MM.1S (cell line): ENCODE results near the gene ITPRIPL1.

ENCODE experiments used
- DNase-seq: peaks from one replicate; pipeline ENCODE4 v3.0.0-alpha.2; 2015
- H2AFZ ChIP-seq: fragments of 300-600 bp; sonication (generic); 2 replicates; pipeline ENCODE4 v1.6.0; 2016; ENCODE audit warnings: antibody characterized with exemption, low read length
- H3F3A ChIP-seq: fragments of 300-600 bp; sonication (generic); 2 replicates; pipeline ENCODE4 v1.6.1; 2016; ENCODE audit warnings: mild to moderate bottlenecking, antibody characterized with exemption, low read length, moderate library complexity, mixed read lengths; ENCODE audit not compliant: insufficient read depth
- H3K27ac ChIP-seq: fragments of 300-600 bp; sonication (generic); 2 replicates; pipeline ENCODE4 v1.5.1; 2016; ENCODE audit warnings: mild to moderate bottlenecking, low read length
- H3K27me3 ChIP-seq: fragments of 300-600 bp; sonication (generic); replicated peaks from 2 replicates; pipeline ENCODE4 v1.6.0; 2016; ENCODE audit warnings: low read length; ENCODE audit not compliant: insufficient read depth
- H3K36me3 ChIP-seq: fragments of 300-600 bp; sonication (generic); replicated peaks from 2 replicates; pipeline ENCODE4 v1.6.1; 2016; ENCODE audit warnings: mild to moderate bottlenecking, low read length, mixed read lengths; ENCODE audit not compliant: insufficient read depth
- H3K4me1 ChIP-seq: fragments of 300-600 bp; sonication (generic); 2 replicates; pipeline ENCODE4 v1.6.1; 2016; ENCODE audit warnings: low read length, mixed read lengths
- H3K4me2 ChIP-seq: fragments of 300-600 bp; sonication (generic); 2 replicates; pipeline ENCODE4 v1.6.0; 2016; ENCODE audit warnings: low read depth, low read length
- H3K4me3 ChIP-seq: fragments of 300-600 bp; sonication (generic); 2 replicates; pipeline ENCODE4 v1.5.1; 2016; ENCODE audit warnings: low read length, mixed read lengths
- H3K79me2 ChIP-seq: fragments of 300-600 bp; sonication (generic); 2 replicates; pipeline ENCODE4 v1.6.1; 2016; ENCODE audit warnings: mixed run types, low read length, mixed read lengths
- H3K9ac ChIP-seq: fragments of 300-600 bp; sonication (generic); 2 replicates; pipeline ENCODE4 v1.6.1; 2016; ENCODE audit warnings: low read length, mixed read lengths
- H3K9me2 ChIP-seq: fragments of 300-600 bp; sonication (generic); replicated peaks from 2 replicates; pipeline ENCODE4 v1.6.1; 2016; ENCODE audit warnings: mild to moderate bottlenecking, low read length, mixed read lengths; ENCODE audit not compliant: insufficient read depth
- H3K9me3 ChIP-seq: fragments of 300-600 bp; sonication (generic); replicated peaks from 2 replicates; pipeline ENCODE4 v1.6.1; 2016; ENCODE audit warnings: mild to moderate bottlenecking, low read length, mixed read lengths; ENCODE audit not compliant: insufficient read depth
- H4K20me1 ChIP-seq: fragments of 300-600 bp; sonication (generic); 2 replicates; pipeline ENCODE4 v1.6.1; 2016; ENCODE audit warnings: mild to moderate bottlenecking, low read length, moderate library complexity, mixed read lengths; ENCODE audit not compliant: insufficient read depth
- CTCF ChIP-seq: fragments of 300-600 bp; sonication (generic); IDR thresholded peaks from 2 replicates; pipeline ENCODE4 v1.5.1; 2016; ENCODE audit warnings: antibody characterized with exemption, low read length, mixed read lengths
- EZH2 ChIP-seq: fragments of 300-600 bp; sonication (generic); optimal IDR thresholded peaks from 2 replicates; pipeline ENCODE3; 2017; ENCODE audit warnings: low read depth, mild to moderate bottlenecking, antibody characterized with exemption, low read length, mixed read lengths
- EZH2phosphoT487 ChIP-seq: fragments of 300-600 bp; sonication (generic); IDR thresholded peaks from 2 replicates; pipeline ENCODE4 v1.6.1; 2018; ENCODE audit warnings: antibody characterized with exemption, low read length

The ITPRIPL1 gene

GRCh38 chr2:96333708-96334107 is 8.6 kb downstream of the ITPRIPL1 start:
- no peak overlapping the region for H3K4me3 ChIP-seq
- H3F3A ChIP-seq, result peaks cover 4% of the 10 kb centered on the region; the same call in 1 of the 2 replicates
- no peak for TF ChIP-seq CTCF
- no peak for TF ChIP-seq EZH2
- no peak for TF ChIP-seq EZH2phosphoT487
- H3K27ac ChIP-seq, result no peak overlapping the region
- no peak for DNase-seq
- no peaks in the 10 kb centered on the region for H3K9me3 ChIP-seq
- H3K4me2 ChIP-seq, result no peak overlapping the region
- H3K36me3 ChIP-seq, result peaks cover under 1% of the 10 kb centered on the region; the same call in 1 of the 2 replicates
- H3K27me3 ChIP-seq, result no peaks in the 10 kb centered on the region
- no peak overlapping the region for H2AFZ ChIP-seq
- no peaks in the 10 kb centered on the region for H3K9me2 ChIP-seq
- H4K20me1 ChIP-seq, result no peaks in the 10 kb centered on the region
- peaks cover 31% of the 10 kb centered on the region for H3K79me2 ChIP-seq
- peaks cover 7% of the 10 kb centered on the region; the same call in 1 of the 2 replicates for H3K4me1 ChIP-seq
- no peak overlapping the region for H3K9ac ChIP-seq

- peak overlapping the region; percentile 60 for H3K4me2 ChIP-seq
- TF ChIP-seq EZH2, result no peak
- TF ChIP-seq CTCF, result no peak
- TF ChIP-seq EZH2phosphoT487, result no peak
- H3K4me3 ChIP-seq, result peak overlapping the region; percentile 68
- H2AFZ ChIP-seq, result peak overlapping the region; percentile 23
- no peaks in the 10 kb centered on the region for H3K9me3 ChIP-seq
- H3K79me2 ChIP-seq, result peaks cover 56% of the 10 kb centered on the region
- H3K9ac ChIP-seq, result peak overlapping the region; percentile 97
- H3F3A ChIP-seq, result peaks cover 4% of the 10 kb centered on the region; the same call in 1 of the 2 replicates
- H3K27me3 ChIP-seq, result no peaks in the 10 kb centered on the region
- no peaks in the 10 kb centered on the region for H4K20me1 ChIP-seq
- H3K9me2 ChIP-seq, result no peaks in the 10 kb centered on the region
- peaks cover 7% of the 10 kb centered on the region; the same call in 1 of the 2 replicates for H3K4me1 ChIP-seq
- peak overlapping the region; percentile 77; the same call in 1 of the 2 replicates for H3K27ac ChIP-seq
- no peaks in the 10 kb centered on the region for H3K36me3 ChIP-seq
- no peak for DNase-seq
Observed at GRCh38 chr2:96336104-96336775, 11.1 kb downstream of the ITPRIPL1 start.

DNA sequence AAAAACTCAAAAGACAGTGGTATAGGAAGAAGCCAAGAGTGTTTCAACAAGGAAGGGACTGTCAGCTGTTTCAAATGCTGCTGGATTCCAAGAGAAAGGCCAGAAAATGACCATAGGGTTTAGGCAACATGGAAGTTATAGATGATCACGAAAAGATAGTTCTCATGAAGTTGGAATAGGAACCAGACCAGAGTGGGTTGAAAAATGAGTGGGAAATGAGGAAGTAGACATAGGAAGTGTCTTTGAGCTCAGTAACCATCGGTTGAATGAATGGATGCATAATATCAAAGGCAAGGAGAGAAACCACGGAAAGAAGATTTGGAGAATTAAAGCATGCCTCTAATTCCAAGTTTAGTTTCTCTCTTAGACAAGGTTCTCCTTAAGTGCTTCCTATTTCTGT is 11.8 kb downstream of the ITPRIPL1 start:
- H3K36me3 ChIP-seq, result 0 out of 2 replicates have a peak, but pooled peaks cover 2% of the 10 kb centered on the region
- H3K4me1 ChIP-seq, result peaks cover 7% of the 10 kb centered on the region; the same call in 1 of the 2 replicates
- peaks cover 62% of the 10 kb centered on the region for H3K79me2 ChIP-seq
- 0 out of 2 replicates have a peak overlapping the region, but pooled peaks have one; percentile 23 for H2AFZ ChIP-seq
- H3K4me2 ChIP-seq, result peak overlapping the region; percentile 60
- H3K27ac ChIP-seq, result no peak overlapping the region
- H3K4me3 ChIP-seq, result peak overlapping the region; percentile 68
- H3K9ac ChIP-seq, result peak overlapping the region; percentile 97; the same call in 1 of the 2 replicates
- no peaks in the 10 kb centered on the region for H3K9me2 ChIP-seq
- H4K20me1 ChIP-seq, result no peaks in the 10 kb centered on the region
- H3F3A ChIP-seq, result peaks cover 4% of the 10 kb centered on the region; the same call in 1 of the 2 replicates
- no peak for TF ChIP-seq EZH2phosphoT487
- no peak for TF ChIP-seq CTCF
- TF ChIP-seq EZH2, result no peak
- H3K27me3 ChIP-seq, result no peaks in the 10 kb centered on the region
- no peak for DNase-seq
- no peaks in the 10 kb centered on the region for H3K9me3 ChIP-seq
